SK-N-SH (cell line): Measurements from ENCODE around the gene MYEOV. TPM values are rescaled to one million over a fixed set of nuclear protein-coding genes. Genes with fewer than 3 reads are reported as not detected.

ENCODE experiments used
- CTCF ChIA-PET: fragments of 300-600, 350-600 bp; formaldehyde crosslinking; extraction: SDS; loops from one replicate; lab custom pipeline; 2021; lab: Yijun Ruan, JAX
- POLR2A ChIA-PET: fragments of 350-600 bp; sonication (Branson Sonifier 250); formaldehyde crosslinking; extraction: SDS; loops from one replicate; lab custom pipeline; 2020; ENCODE audit warnings: antibody characterized with exemption, inconsistent platforms; lab: Yijun Ruan, JAX
- DNase-seq: peaks from one replicate; pipeline ENCODE4 v3.0.0; 2012
- H2AFZ ChIP-seq: fragments of 200-600 bp; sonication (generic); 2 replicates; pipeline ENCODE4 v1.8.1; 2016; ENCODE audit warnings: antibody characterized with exemption, mild to moderate bottlenecking, low read depth
- H3F3A ChIP-seq: fragments of 200-600 bp; sonication (generic); replicated peaks from 2 replicates; pipeline ENCODE3; 2016; ENCODE audit warnings: antibody characterized with exemption, mild to moderate bottlenecking; ENCODE audit not compliant: insufficient read depth
- H3K27ac ChIP-seq, 2 experiments: fragments of 200-500 bp in 1 of 2; fragments of 200-600 bp in 1 of 2; sonication (Bioruptor generic) in 1 of 2; sonication (generic), shearing (Covaris generic) in 1 of 2; 2 replicates each; pipeline versions ENCODE4 v1.5.1 to v1.6.1; 2014 to 2016; ENCODE audit warnings: low read depth in 2 of 2, inconsistent platforms in 1 of 2, low read length in 1 of 2, mild to moderate bottlenecking in 1 of 2, mixed read lengths in 1 of 2
- H3K27me3 ChIP-seq: fragments of 200-600 bp; sonication (generic), shearing (Covaris generic); 2 replicates; pipeline ENCODE4 v1.6.1; 2016; ENCODE audit warnings: mixed run types; ENCODE audit not compliant: insufficient read depth
- H3K36me3 ChIP-seq, 2 experiments: fragments of 200-500 bp in 1 of 2; fragments of 200-600 bp in 1 of 2; sonication (Bioruptor generic) in 1 of 2; sonication (generic) in 1 of 2; replicated peaks in 1 of 2; 2 replicates each; pipeline versions ENCODE3 to v1.5.1; 2014 to 2016; ENCODE audit warnings: low read length in 1 of 2, mild to moderate bottlenecking in 1 of 2; ENCODE audit not compliant: insufficient read depth in 2 of 2, control insufficient read depth in 1 of 2
- H3K4me1 ChIP-seq, 2 experiments: fragments of 200-500 bp in 1 of 2; fragments of 200-600 bp in 1 of 2; sonication (Bioruptor generic) in 1 of 2; sonication (generic), shearing (Covaris generic) in 1 of 2; 2 replicates each; pipeline versions ENCODE4 v1.5.1 to v1.6.1; 2014 to 2016; ENCODE audit warnings: low read depth in 1 of 2, low read length in 1 of 2, mixed run types in 1 of 2; ENCODE audit not compliant: insufficient read depth in 2 of 2, control insufficient read depth in 1 of 2
- H3K4me2 ChIP-seq: fragments of 200-600 bp; sonication (generic), shearing (Covaris generic); 2 replicates; pipeline ENCODE4 v1.6.1; 2017; ENCODE audit warnings: mixed run types
- H3K4me3 ChIP-seq, 2 experiments: fragments of 200-500 bp in 1 of 2; fragments of 200-600 bp in 1 of 2; sonication (Bioruptor generic) in 1 of 2; sonication (generic), shearing (Covaris generic) in 1 of 2; 2 replicates each; pipeline versions ENCODE4 v1.5.1 to v1.8.1; 2014 to 2016; ENCODE audit warnings: low read depth in 2 of 2, inconsistent platforms in 1 of 2, low read length in 1 of 2, mild to moderate bottlenecking in 1 of 2, mixed read lengths in 1 of 2, moderate library complexity in 1 of 2
- H3K79me2 ChIP-seq: fragments of 200-600 bp; sonication (generic); 2 replicates; pipeline ENCODE4 v1.8.1; 2017; ENCODE audit warnings: mild to moderate bottlenecking; ENCODE audit not compliant: insufficient read depth
- H3K9ac ChIP-seq: fragments of 200-600 bp; sonication (generic); 2 replicates; pipeline ENCODE4 v1.6.1; 2017; ENCODE audit warnings: mixed run types
- H3K9me2 ChIP-seq: fragments of 200-600 bp; sonication (generic); 2 replicates; pipeline ENCODE4 v1.6.1; 2017; ENCODE audit warnings: mixed run types
- H3K9me3 ChIP-seq: fragments of 200-600 bp; sonication (generic); 2 replicates; pipeline ENCODE4 v1.6.1; 2017; ENCODE audit warnings: mixed run types, mild to moderate bottlenecking, moderate library complexity
- H4K20me1 ChIP-seq: fragments of 200-600 bp; sonication (generic); 2 replicates; pipeline ENCODE4 v1.6.1; 2017; ENCODE audit warnings: mild to moderate bottlenecking, mixed run types; ENCODE audit not compliant: insufficient read depth
- FOSL2 ChIP-seq: IDR thresholded peaks from 2 replicates; pipeline ENCODE4 v1.4.0; 2012; ENCODE audit warnings: low read depth, mild to moderate bottlenecking, moderate library complexity, borderline replicate concordance
- FOXJ3 ChIP-seq: sonication (generic); formaldehyde crosslinking; IDR thresholded peaks from 2 replicates; pipeline ENCODE4 v1.5.1; 2020; ENCODE audit warnings: mild to moderate bottlenecking, missing genetic modification reagents
- FOXM1 ChIP-seq: IDR thresholded peaks from 2 replicates; pipeline ENCODE4 v1.4.0; 2012; ENCODE audit warnings: low read depth, mild to moderate bottlenecking
- IRF3 ChIP-seq: fragments of 150-350 bp; IDR thresholded peaks from 2 replicates; pipeline ENCODE4 v1.6.1; 2016; ENCODE audit warnings: mild to moderate bottlenecking, low read depth, low read length
- JUND ChIP-seq: IDR thresholded peaks from 2 replicates; pipeline ENCODE4 v1.4.0; 2012
- MAX ChIP-seq: IDR thresholded peaks from 2 replicates; pipeline ENCODE4 v1.4.0; 2012; ENCODE audit warnings: low read depth
- MXI1 ChIP-seq: IDR thresholded peaks from 2 replicates; pipeline ENCODE4 v1.6.1; 2012; ENCODE audit warnings: mild to moderate bottlenecking, low read depth, low read length, improper control_type of control experiment
- NFIC ChIP-seq: IDR thresholded peaks from 2 replicates; pipeline ENCODE4 v1.4.0; 2012; ENCODE audit warnings: borderline replicate concordance
- PBX3 ChIP-seq: IDR thresholded peaks from 2 replicates; pipeline ENCODE4; 2012
- REST ChIP-seq: IDR thresholded peaks from 2 replicates; pipeline ENCODE4 v1.6.1; 2012; ENCODE audit warnings: mild to moderate bottlenecking, low read depth, low read length, moderate library complexity
- whole genome bisulfite sequencing: methylation state at CpG from one replicate; pipeline ENCODE4 v1.1.6; 2017; ENCODE audit warnings: low lambda C conversion rate; 5-methylcytosine and 5-hydroxymethylcytosine counted together
- polyA plus RNA-seq, 3 experiments: library from polyadenylated mRNA; depleted of rRNA; stranded (reverse); fragments of >200 nt; gene quantifications; 2 replicates each; pipeline ENCODE4 v1.2.3, GENCODE V29; 2012

MYEOV gene
- polyA plus RNA-seq, 1 of the 3 experiments (the other 2 are of a cell fraction), result 3.0 TPM

GRCh38 chr11:69257838-69258658, 35.9 kb upstream of the MYEOV start:
- H2AFZ ChIP-seq, result no peak overlapping the region
- no peaks in the 10 kb centered on the region for H3F3A ChIP-seq
- H3K9me3 ChIP-seq, result no peaks in the 10 kb centered on the region
- TF ChIP-seq MXI1 (no peak), MAX (no peak), JUND (no peak), FOSL2 (no peak)
- ChIA-PET POLR2A (no interaction called here), CTCF (interaction anchor here (0.6 to 1.7 kb wide), 3 partner anchors 28 to 463 kb away, joined by 3 to 4 read pairs (median 3); no protein-coding TSS in a partner anchor)
- DNase-seq, result no peak
- no peaks in the 10 kb centered on the region for H3K79me2 ChIP-seq
- 58% methylated on average over 5 of the region's 6 CpGs for WGBS
- H4K20me1 ChIP-seq, result no peaks in the 10 kb centered on the region
- H3K9ac ChIP-seq, result no peak overlapping the region
- no peak overlapping the region for H3K4me2 ChIP-seq
- no peaks in the 10 kb centered on the region; the same call in 1 of the 2 replicates for H3K27me3 ChIP-seq
- H3K27ac ChIP-seq, result no peak overlapping the region
- no peaks in the 10 kb centered on the region for H3K4me1 ChIP-seq
- H3K4me3 ChIP-seq, result no peak overlapping the region
- no peaks in the 10 kb centered on the region for H3K36me3 ChIP-seq
- no peaks in the 10 kb centered on the region for H3K9me2 ChIP-seq

- Histone ChIP-seq H3K27me3 (no peaks in the 10 kb centered on the region; the same call in 1 of the 2 replicates), H2AFZ (no peak overlapping the region), H3K4me3 (no peak overlapping the region), H4K20me1 (no peaks in the 10 kb centered on the region), H3K79me2 (no peaks in the 10 kb centered on the region), H3K36me3 (no peaks in the 10 kb centered on the region), H3F3A (no peaks in the 10 kb centered on the region), H3K4me2 (no peak overlapping the region), H3K9me3 (no peaks in the 10 kb centered on the region), H3K4me1 (peaks cover 0 to 2% of the 10 kb centered on the region in 2 experiments; a peak in 1 of 4 replicates), H3K27ac (no peak overlapping the region), H3K9ac (no peak overlapping the region), H3K9me2 (no peaks in the 10 kb centered on the region)
- 12% methylated on average over 2 of the region's 2 CpGs for WGBS
- ChIA-PET CTCF (interaction anchor here (1.3 kb wide), 1 partner anchor 384 kb away, joined by 3 read pairs; no protein-coding TSS in a partner anchor), POLR2A (no interaction called here)
- TF ChIP-seq IRF3, result no peak
- TF ChIP-seq FOXJ3, result no peak
- no peak for TF ChIP-seq REST
- no peak for TF ChIP-seq MAX
- no peak for TF ChIP-seq PBX3
- TF ChIP-seq FOXM1, result no peak
- no peak for TF ChIP-seq NFIC
- no peak for DNase-seq
These were observed 34.9 kb upstream of the MYEOV start for GRCh38 chr11:69259096-69259495.
